ENCODE data around the gene DDX31.

DDX31 gene

GRCh38 chr9:132637351-132637750, 32.4 kb downstream of the DDX31 start:
- no peak for DNase-seq (ENCODE audit: low read depth in 2 of 2)

- no peak for DNase-seq (ENCODE audit: low read depth in 2 of 2)
Measured at GRCh38 chr9:132634327-132634726, 35.5 kb downstream of the DDX31 start.

- DNase-seq (ENCODE audit: low read depth in 2 of 2) = no peak
Measured at GRCh38 chr9:132632413-132633129, 37.2 kb downstream of the DDX31 start.

GRCh38 chr9:132631685-132632084, 38.1 kb downstream of the DDX31 start:
- DNase-seq (ENCODE audit: low read depth in 2 of 2) = no peak

- DNase-seq (ENCODE audit: low read depth in 2 of 2) = no peak
Measured at GRCh38 chr9:132631280-132631679, 38.5 kb downstream of the DDX31 start.

- no peak for DNase-seq (ENCODE audit: low read depth in 2 of 2)
Measured at GRCh38 chr9:132630811-132631210, 39.0 kb downstream of the DDX31 start.

- DNase-seq (ENCODE audit: low read depth in 2 of 2) = no peak
Measured at GRCh38 chr9:132630116-132630515, 39.7 kb downstream of the DDX31 start.

GRCh38 chr9:132628746-132629145, 41.0 kb downstream of the DDX31 start:
- no peak for DNase-seq (ENCODE audit: low read depth in 2 of 2)

GRCh38 chr9:132627594-132627993, 42.2 kb downstream of the DDX31 start:
- DNase-seq (ENCODE audit: low read depth in 2 of 2) = no peak

GRCh38 chr9:132627106-132627505, 42.7 kb downstream of the DDX31 start:
- DNase-seq (ENCODE audit: low read depth in 2 of 2) = no peak

- DNase-seq (ENCODE audit: low read depth in 2 of 2) = no peak
Measured at GRCh38 chr9:132626285-132626684, 43.5 kb downstream of the DDX31 start.

GRCh38 chr9:132622159-132622558, 47.6 kb downstream of the DDX31 start:
- no peak for DNase-seq (ENCODE audit: low read depth in 2 of 2)

GRCh38 chr9:132616725-132617124, 53.1 kb downstream of the DDX31 start:
- DNase-seq (ENCODE audit: low read depth in 2 of 2) = no peak

- no peak for DNase-seq (ENCODE audit: low read depth in 2 of 2)
Measured at GRCh38 chr9:132615774-132616173, 54.0 kb downstream of the DDX31 start.

GRCh38 chr9:132614324-132614723, 55.5 kb downstream of the DDX31 start:
- no peak for DNase-seq (ENCODE audit: low read depth in 2 of 2)

- no peak for DNase-seq (ENCODE audit: low read depth in 2 of 2)
Measured at GRCh38 chr9:132610661-132611060, 59.1 kb downstream of the DDX31 start.

GRCh38 chr9:132609829-132610228, 60.0 kb downstream of the DDX31 start:
- DNase-seq (ENCODE audit: low read depth in 2 of 2) = no peak

- no peak for DNase-seq (ENCODE audit: low read depth in 2 of 2)
Measured at GRCh38 chr9:132609184-132609583, 60.6 kb downstream of the DDX31 start.

GRCh38 chr9:132606066-132606465, 63.7 kb downstream of the DDX31 start:
- no peak for DNase-seq (ENCODE audit: low read depth in 2 of 2)

- DNase-seq (ENCODE audit: low read depth in 2 of 2) = no peak
Measured at GRCh38 chr9:132605387-132605786, 64.4 kb downstream of the DDX31 start.

- DNase-seq (ENCODE audit: low read depth in 2 of 2) = no peak
Measured at GRCh38 chr9:132602207-132602606, 67.6 kb downstream of the DDX31 start.

- DNase-seq (ENCODE audit: low read depth in 2 of 2) = no peak
Measured at GRCh38 chr9:132600326-132600984, 69.3 kb downstream of the DDX31 start.

GRCh38 chr9:132597073-132597775, 72.6 kb downstream of the DDX31 start:
- no peak for DNase-seq (ENCODE audit: low read depth in 2 of 2)

All from stimulated activated CD8-positive, alpha-beta memory T cell treated with anti-CD3 and anti-CD28 coated beads, Interleukin-7, amount 100 ng/mL, for 4 hours (primary cell).